WTC11 (cell line): ENCODE measurements around the gene TYROBP. TPM values are rescaled to one million over a fixed set of nuclear protein-coding genes. Genes with fewer than 3 reads are reported as not detected.

Experiments used
- ATAC-seq: fragments of 200-7000 bp; cut with Tn5 transposase; 2 replicates; pipeline ENCODE4 v1.10.0; 2021; ENCODE audit warnings: mild to moderate bottlenecking, moderate library complexity
- CTCF ChIA-PET: fragments of 300-600 bp; sonication (Branson Sonifier 250); formaldehyde crosslinking; loops from one replicate; lab custom pipeline; 2021; ENCODE audit warnings: antibody characterized with exemption; lab: Charles Lee
- POLR2A ChIA-PET: fragments of 350-600 bp; sonication (Branson Sonifier 250); formaldehyde crosslinking; loops from one replicate; lab custom pipeline; 2021; ENCODE audit warnings: antibody characterized with exemption; lab: Charles Lee
- DNase-seq: peaks from one replicate; pipeline ENCODE4 v3.0.0; 2021; ENCODE audit warnings: low spot score
- H3K27ac Mint-ChIP-seq: 2 replicates; pipeline ENCODE4 v1.8.0; 2021; ENCODE audit warnings: mixed read lengths
- H3K27me3 Mint-ChIP-seq: 2 replicates; pipeline ENCODE4 v1.8.0; 2021; ENCODE audit warnings: low read depth, mild to moderate bottlenecking, moderate library complexity, mixed read lengths
- H3K36me3 Mint-ChIP-seq: 2 replicates; pipeline ENCODE4 v1.8.0; 2021; ENCODE audit warnings: mixed read lengths
- H3K4me1 Mint-ChIP-seq: 2 replicates; pipeline ENCODE4 v1.8.0; 2022; ENCODE audit warnings: mixed read lengths
- H3K4me3 Mint-ChIP-seq: 2 replicates; pipeline ENCODE4 v1.8.0; 2021; ENCODE audit warnings: mild to moderate bottlenecking, moderate library complexity, mixed read lengths
- H3K9me3 Mint-ChIP-seq: 2 replicates; pipeline ENCODE4 v1.8.0; 2021; ENCODE audit warnings: mixed read lengths
- CBFB ChIP-seq: sonication (generic); formaldehyde crosslinking; IDR thresholded peaks from 2 replicates; pipeline ENCODE4 v1.8.1; 2022; ENCODE audit warnings: mild to moderate bottlenecking, low read depth, missing genetic modification reagents
- CREB1 ChIP-seq: sonication (generic); formaldehyde crosslinking; IDR thresholded peaks from 2 replicates; pipeline ENCODE4 v1.8.0; 2023; ENCODE audit warnings: mild to moderate bottlenecking, missing genetic modification reagents
- CREM ChIP-seq: sonication (generic); formaldehyde crosslinking; IDR thresholded peaks from 2 replicates; pipeline ENCODE4 v1.8.1; 2022; ENCODE audit warnings: mild to moderate bottlenecking, missing genetic modification reagents, moderate library complexity
- CTCF ChIP-seq: fragments of 200-600 bp; IDR thresholded peaks from 2 replicates; pipeline ENCODE4 v1.8.0; 2022; ENCODE audit warnings: antibody characterized with exemption
- E2F5 ChIP-seq: sonication (generic); formaldehyde crosslinking; IDR thresholded peaks from 2 replicates; pipeline ENCODE4 v1.8.1; 2022; ENCODE audit warnings: mild to moderate bottlenecking, moderate library complexity, missing genetic modification reagents
- EMX1 ChIP-seq: fragments of 250-450 bp; sonication (Bioruptor Pico); IDR thresholded peaks from 2 replicates; pipeline ENCODE4 v1.8.0; 2021; ENCODE audit warnings: mild to moderate bottlenecking
- FOXJ3 ChIP-seq: sonication (generic); formaldehyde crosslinking; IDR thresholded peaks from 2 replicates; pipeline ENCODE4 v1.9.0; 2021; ENCODE audit warnings: missing genetic modification reagents, mild to moderate bottlenecking, borderline replicate concordance
- FOXP1 ChIP-seq: sonication (generic); formaldehyde crosslinking; IDR thresholded peaks from 2 replicates; pipeline ENCODE4 v1.8.0; 2022; ENCODE audit warnings: missing genetic modification reagents, mild to moderate bottlenecking, moderate library complexity, borderline replicate concordance
- FOXP4 ChIP-seq: sonication (generic); formaldehyde crosslinking; IDR thresholded peaks from 2 replicates; pipeline ENCODE4 v1.8.0; 2022; ENCODE audit warnings: mild to moderate bottlenecking, missing genetic modification reagents
- GABPB1 ChIP-seq: sonication (generic); formaldehyde crosslinking; IDR thresholded peaks from 2 replicates; pipeline ENCODE4 v1.8.1; 2023; ENCODE audit warnings: mild to moderate bottlenecking, missing genetic modification reagents
- HMGA2 ChIP-seq: fragments of 250-450 bp; sonication (Bioruptor Pico); IDR thresholded peaks from 2 replicates; pipeline ENCODE4 v1.4.0; 2021; ENCODE audit warnings: mild to moderate bottlenecking, moderate library complexity
- JUN ChIP-seq: sonication (generic); formaldehyde crosslinking; IDR thresholded peaks from 2 replicates; pipeline ENCODE4 v1.8.0; 2023; ENCODE audit warnings: mild to moderate bottlenecking, missing genetic modification reagents
- NR3C1 ChIP-seq: sonication (generic); formaldehyde crosslinking; conservative IDR thresholded peaks from 2 replicates; pipeline ENCODE4 v1.8.1; 2023; ENCODE audit warnings: low read depth, mild to moderate bottlenecking, missing genetic modification reagents
- OVOL2 ChIP-seq: fragments of 250-450 bp; sonication (Bioruptor Pico); IDR thresholded peaks from 2 replicates; pipeline ENCODE4 v1.9.0; 2021; ENCODE audit warnings: mild to moderate bottlenecking, borderline replicate concordance
- PRRX2 ChIP-seq: fragments of 250-450 bp; sonication (Bioruptor Pico); IDR thresholded peaks from 2 replicates; pipeline ENCODE4 v1.8.0; 2021; ENCODE audit warnings: mild to moderate bottlenecking
- RELA ChIP-seq: sonication (generic); formaldehyde crosslinking; IDR thresholded peaks from 2 replicates; pipeline ENCODE4 v1.8.1; 2022; ENCODE audit warnings: missing genetic modification reagents, mild to moderate bottlenecking, borderline replicate concordance
- SMAD3 ChIP-seq: sonication (generic); formaldehyde crosslinking; IDR thresholded peaks from 2 replicates; pipeline ENCODE4 v1.8.0; 2022; ENCODE audit warnings: missing genetic modification reagents, mild to moderate bottlenecking, borderline replicate concordance
- SOX15 ChIP-seq: fragments of 250-450 bp; sonication (Bioruptor Pico); IDR thresholded peaks from 2 replicates; pipeline ENCODE4 v1.9.0; 2021; ENCODE audit warnings: mild to moderate bottlenecking
- TEAD4 ChIP-seq: sonication (generic); formaldehyde crosslinking; IDR thresholded peaks from 2 replicates; pipeline ENCODE4 v1.8.0; 2022; ENCODE audit warnings: mild to moderate bottlenecking, missing genetic modification reagents
- TP53 ChIP-seq: sonication (generic); formaldehyde crosslinking; IDR thresholded peaks from 2 replicates; pipeline ENCODE4 v1.8.1; 2023; ENCODE audit warnings: mild to moderate bottlenecking, missing genetic modification reagents
- ZNF317 ChIP-seq: sonication (generic); formaldehyde crosslinking; IDR thresholded peaks from 2 replicates; pipeline ENCODE4 v1.8.1; 2023; ENCODE audit warnings: low read depth, mild to moderate bottlenecking, moderate library complexity, missing genetic modification reagents, borderline replicate concordance
- ZNF416 ChIP-seq: fragments of 250-450 bp; sonication (Bioruptor Pico); IDR thresholded peaks from 2 replicates; pipeline ENCODE4 v1.9.0; 2021; ENCODE audit warnings: mild to moderate bottlenecking, inconsistent platforms
- total RNA-seq: library from RNA; stranded (reverse); gene quantifications from 3 replicates; pipeline ENCODE4 v1.2.3, GENCODE V29; 2021
- TF ChIP-seq, protein P1 (sequence below): fragments of 250-450 bp; sonication (Bioruptor Pico); IDR thresholded peaks from 2 replicates; pipeline ENCODE4 v2.1.2; 2022; ENCODE audit warnings: mild to moderate bottlenecking, moderate library complexity
- TF ChIP-seq, protein P2 (sequence below): sonication (generic); formaldehyde crosslinking; IDR thresholded peaks from 2 replicates; pipeline ENCODE4 v1.8.0; 2023; ENCODE audit warnings: missing genetic modification reagents, mild to moderate bottlenecking, borderline replicate concordance

Gene TYROBP
- total RNA-seq, 1 experiment from 2014 or later: 0.46 TPM

DNA sequence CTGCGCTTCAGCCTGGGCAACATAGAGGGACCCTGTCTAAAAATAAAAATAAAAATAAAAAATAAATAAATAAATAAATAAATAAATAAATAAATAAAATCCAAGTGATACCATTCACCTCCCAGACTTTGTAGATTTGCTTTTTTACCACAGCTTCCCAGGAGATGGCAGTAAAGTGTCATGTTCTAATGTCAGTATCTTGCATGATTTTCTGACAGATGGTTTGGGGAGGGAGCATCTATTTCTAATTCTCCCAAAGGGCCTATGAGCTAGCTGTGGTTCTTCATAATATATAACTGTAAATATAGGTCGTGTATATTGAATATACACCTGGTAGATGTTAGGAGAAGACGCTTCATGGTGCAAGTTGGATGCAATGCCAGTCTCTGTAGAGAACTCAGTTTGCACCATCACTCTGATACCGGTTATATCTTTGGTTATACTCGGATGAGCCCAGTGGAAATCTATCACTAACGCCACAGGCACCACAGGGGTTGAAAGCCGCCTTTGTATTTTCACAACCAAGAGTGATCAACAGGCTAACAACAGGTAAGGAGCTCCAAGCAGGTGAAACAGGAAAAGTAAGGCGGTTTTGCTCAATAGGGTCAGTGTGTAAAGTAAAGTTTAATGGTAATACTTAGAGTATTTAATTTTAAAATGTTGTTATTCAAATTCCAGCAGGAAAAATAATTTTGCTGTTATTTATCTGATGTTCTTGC, 25.8 kb downstream of the TYROBP start:
- peaks cover 27% of the 10 kb centered on the region for H3K27me3 Mint-ChIP-seq
- peak; percentile 76; the same call in 1 of the 2 replicates for TF ChIP-seq HMGA2 (CRISPR knock-in tag)
- TF ChIP-seq CBFB: no peak
- TF ChIP-seq JUN (CRISPR knock-in tag): no peak
- TF ChIP-seq ZNF317 (CRISPR knock-in tag): no peak
- TF ChIP-seq, protein P1, sequence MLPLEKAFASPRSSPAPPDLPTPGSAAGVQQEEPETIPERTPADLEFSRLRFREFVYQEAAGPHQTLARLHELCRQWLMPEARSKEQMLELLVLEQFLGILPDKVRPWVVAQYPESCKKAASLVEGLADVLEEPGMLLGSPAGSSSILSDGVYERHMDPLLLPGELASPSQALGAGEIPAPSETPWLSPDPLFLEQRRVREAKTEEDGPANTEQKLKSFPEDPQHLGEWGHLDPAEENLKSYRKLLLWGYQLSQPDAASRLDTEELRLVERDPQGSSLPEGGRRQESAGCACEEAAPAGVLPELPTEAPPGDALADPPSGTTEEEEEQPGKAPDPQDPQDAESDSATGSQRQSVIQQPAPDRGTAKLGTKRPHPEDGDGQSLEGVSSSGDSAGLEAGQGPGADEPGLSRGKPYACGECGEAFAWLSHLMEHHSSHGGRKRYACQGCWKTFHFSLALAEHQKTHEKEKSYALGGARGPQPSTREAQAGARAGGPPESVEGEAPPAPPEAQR: no peak
- TF ChIP-seq CTCF: 0 out of 2 replicates have a peak, but pooled peaks have one; percentile 19
- H3K4me3 Mint-ChIP-seq: no peak overlapping the region
- peaks cover 8% of the 10 kb centered on the region for H3K36me3 Mint-ChIP-seq
- no peak overlapping the region for H3K27ac Mint-ChIP-seq
- ATAC-seq (no peak), DNase-seq (no peak)
- H3K9me3 Mint-ChIP-seq: no peaks in the 10 kb centered on the region
- H3K4me1 Mint-ChIP-seq: peaks cover 8% of the 10 kb centered on the region
- ChIA-PET CTCF (interaction anchor here (0.5 to 1.9 kb wide), 17 partner anchors 11 to 171 kb away, joined by 3 to 18 read pairs (median 3); partner anchors contain the start of genes KIRREL2, SDHAF1 and THAP8), POLR2A (no interaction called here)

- CTCF ChIA-PET: interaction anchor here (0.6 to 1.8 kb wide), 18 partner anchors 9 to 248 kb away, joined by 3 to 22 read pairs (median 4); partner anchors contain the start of genes APLP1, KIRREL2, LIN37 and PSENEN
- Mint-ChIP-seq H3K36me3 (no peaks in the 10 kb centered on the region), H3K27ac (peak overlapping the region; percentile 56; the same call in 1 of the 2 replicates), H3K9me3 (no peaks in the 10 kb centered on the region), H3K4me1 (peaks cover 8% of the 10 kb centered on the region), H3K4me3 (peak overlapping the region; percentile 64), H3K27me3 (peaks cover 44% of the 10 kb centered on the region)
- peak; percentile 98 for DNase-seq
- POLR2A ChIA-PET: interaction anchor here (0.5 to 1.7 kb wide), 10 partner anchors 11 to 1665 kb away, joined by 3 to 15 read pairs (median 4); partner anchors contain the start of genes APLP1, KIRREL2, NPHS1 and THAP8
- peak; percentile 95 for ATAC-seq
- TF ChIP-seq CREB1 (CRISPR knock-in tag) (peak; percentile 86; the same call in 1 of the 2 replicates), TP53 (CRISPR knock-in tag) (peak; percentile 68; the same call in 1 of the 2 replicates), FOXP4 (CRISPR knock-in tag) (peak; percentile 96), SMAD3 (CRISPR knock-in tag) (peak; percentile 93), ZNF416 (CRISPR knock-in tag) (no peak), FOXJ3 (CRISPR knock-in tag) (no peak), GABPB1 (CRISPR knock-in tag) (peak; percentile 67; the same call in 1 of the 2 replicates), PRRX2 (CRISPR knock-in tag) (no peak), FOXP1 (CRISPR knock-in tag) (peak; percentile 94; the same call in 1 of the 2 replicates), EMX1 (CRISPR knock-in tag) (no peak), CREM (CRISPR knock-in tag) (peak; percentile 68; the same call in 1 of the 2 replicates), SOX15 (CRISPR knock-in tag) (no peak), OVOL2 (CRISPR knock-in tag) (no peak), TEAD4 (peak; percentile 70; the same call in 1 of the 2 replicates), NR3C1 (no peak), RELA (CRISPR knock-in tag) (peak; percentile 87; the same call in 1 of the 2 replicates), E2F5 (CRISPR knock-in tag) (peak; percentile 90)
- TF ChIP-seq, protein P2, sequence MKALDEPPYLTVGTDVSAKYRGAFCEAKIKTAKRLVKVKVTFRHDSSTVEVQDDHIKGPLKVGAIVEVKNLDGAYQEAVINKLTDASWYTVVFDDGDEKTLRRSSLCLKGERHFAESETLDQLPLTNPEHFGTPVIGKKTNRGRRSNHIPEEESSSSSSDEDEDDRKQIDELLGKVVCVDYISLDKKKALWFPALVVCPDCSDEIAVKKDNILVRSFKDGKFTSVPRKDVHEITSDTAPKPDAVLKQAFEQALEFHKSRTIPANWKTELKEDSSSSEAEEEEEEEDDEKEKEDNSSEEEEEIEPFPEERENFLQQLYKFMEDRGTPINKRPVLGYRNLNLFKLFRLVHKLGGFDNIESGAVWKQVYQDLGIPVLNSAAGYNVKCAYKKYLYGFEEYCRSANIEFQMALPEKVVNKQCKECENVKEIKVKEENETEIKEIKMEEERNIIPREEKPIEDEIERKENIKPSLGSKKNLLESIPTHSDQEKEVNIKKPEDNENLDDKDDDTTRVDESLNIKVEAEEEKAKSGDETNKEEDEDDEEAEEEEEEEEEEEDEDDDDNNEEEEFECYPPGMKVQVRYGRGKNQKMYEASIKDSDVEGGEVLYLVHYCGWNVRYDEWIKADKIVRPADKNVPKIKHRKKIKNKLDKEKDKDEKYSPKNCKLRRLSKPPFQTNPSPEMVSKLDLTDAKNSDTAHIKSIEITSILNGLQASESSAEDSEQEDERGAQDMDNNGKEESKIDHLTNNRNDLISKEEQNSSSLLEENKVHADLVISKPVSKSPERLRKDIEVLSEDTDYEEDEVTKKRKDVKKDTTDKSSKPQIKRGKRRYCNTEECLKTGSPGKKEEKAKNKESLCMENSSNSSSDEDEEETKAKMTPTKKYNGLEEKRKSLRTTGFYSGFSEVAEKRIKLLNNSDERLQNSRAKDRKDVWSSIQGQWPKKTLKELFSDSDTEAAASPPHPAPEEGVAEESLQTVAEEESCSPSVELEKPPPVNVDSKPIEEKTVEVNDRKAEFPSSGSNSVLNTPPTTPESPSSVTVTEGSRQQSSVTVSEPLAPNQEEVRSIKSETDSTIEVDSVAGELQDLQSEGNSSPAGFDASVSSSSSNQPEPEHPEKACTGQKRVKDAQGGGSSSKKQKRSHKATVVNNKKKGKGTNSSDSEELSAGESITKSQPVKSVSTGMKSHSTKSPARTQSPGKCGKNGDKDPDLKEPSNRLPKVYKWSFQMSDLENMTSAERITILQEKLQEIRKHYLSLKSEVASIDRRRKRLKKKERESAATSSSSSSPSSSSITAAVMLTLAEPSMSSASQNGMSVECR: peak; percentile 98
These were observed 28.3 kb downstream of the TYROBP start for GRCh38 chr19:35879770-35880317.
